NCI-H526 (cell line): Measurements from ENCODE around the gene SCAF8.
"Not testable (repeated sequence)": the region's sequence is repeated elsewhere in the genome, so short reads cannot be mapped to it uniquely, and the experiment has no call there.

ENCODE experiments used
- DNase-seq, 2 experiments: peaks; one replicate each; lab custom pipeline; 2025; lab: John Stamatoyannopoulos, UW

The SCAF8 gene, protein sequence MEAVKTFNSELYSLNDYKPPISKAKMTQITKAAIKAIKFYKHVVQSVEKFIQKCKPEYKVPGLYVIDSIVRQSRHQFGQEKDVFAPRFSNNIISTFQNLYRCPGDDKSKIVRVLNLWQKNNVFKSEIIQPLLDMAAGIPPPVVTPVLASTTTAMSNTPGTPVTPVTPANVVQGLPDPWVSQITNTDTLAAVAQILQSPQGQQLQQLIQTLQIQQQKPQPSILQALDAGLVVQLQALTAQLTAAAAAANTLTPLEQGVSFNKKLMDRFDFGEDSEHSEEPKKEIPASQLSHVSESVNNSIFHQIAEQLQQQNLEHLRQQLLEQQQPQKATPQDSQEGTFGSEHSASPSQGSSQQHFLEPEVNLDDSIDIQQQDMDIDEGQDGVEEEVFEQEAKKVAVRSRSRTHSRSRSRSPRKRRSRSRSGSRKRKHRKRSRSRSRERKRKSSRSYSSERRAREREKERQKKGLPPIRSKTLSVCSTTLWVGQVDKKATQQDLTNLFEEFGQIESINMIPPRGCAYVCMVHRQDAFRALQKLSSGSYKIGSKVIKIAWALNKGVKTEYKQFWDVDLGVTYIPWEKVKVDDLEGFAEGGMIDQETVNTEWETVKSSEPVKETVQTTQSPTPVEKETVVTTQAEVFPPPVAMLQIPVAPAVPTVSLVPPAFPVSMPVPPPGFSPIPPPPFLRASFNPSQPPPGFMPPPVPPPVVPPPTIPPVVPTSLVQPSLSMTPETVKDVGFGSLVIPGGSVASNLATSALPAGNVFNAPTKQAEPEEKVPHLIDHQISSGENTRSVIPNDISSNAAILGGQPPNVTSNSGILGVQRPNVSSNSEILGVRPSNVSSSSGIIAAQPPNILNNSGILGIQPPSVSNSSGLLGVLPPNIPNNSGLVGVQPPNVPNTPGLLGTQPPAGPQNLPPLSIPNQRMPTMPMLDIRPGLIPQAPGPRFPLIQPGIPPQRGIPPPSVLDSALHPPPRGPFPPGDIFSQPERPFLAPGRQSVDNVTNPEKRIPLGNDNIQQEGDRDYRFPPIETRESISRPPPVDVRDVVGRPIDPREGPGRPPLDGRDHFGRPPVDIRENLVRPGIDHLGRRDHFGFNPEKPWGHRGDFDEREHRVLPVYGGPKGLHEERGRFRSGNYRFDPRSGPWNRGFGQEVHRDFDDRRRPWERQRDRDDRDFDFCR (N-terminal part only)

DNA sequence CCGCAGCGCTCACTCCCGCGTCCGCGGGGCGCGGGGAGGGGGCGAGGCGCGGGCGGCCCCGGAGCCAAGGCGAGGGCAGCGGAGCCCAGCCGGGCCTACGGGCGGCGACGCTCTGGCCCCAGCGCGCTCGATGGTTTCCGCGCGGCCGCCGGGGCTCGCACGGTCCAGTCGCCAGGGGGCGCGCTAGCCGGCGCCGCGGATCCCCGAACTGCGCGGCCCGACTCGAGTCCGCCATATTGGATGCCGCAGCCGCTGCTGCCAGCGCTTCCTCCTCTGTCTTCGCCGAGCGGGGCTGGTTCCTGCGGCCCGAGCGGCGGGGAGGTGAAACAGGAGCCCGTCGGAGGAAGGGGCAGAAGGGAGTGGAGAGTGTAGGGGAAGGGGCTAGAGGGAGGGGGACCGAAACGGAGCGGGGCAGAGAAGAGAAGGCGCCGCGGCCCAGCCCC is at the start of gene SCAF8:
TSS of gene SCAF8 (plus strand) at position 234 of the 443 bp plus-strand sequence. CDS start 485 bp downstream, outside the sequence.
- DNase-seq, result peak; percentile 28 to 90

DNA sequence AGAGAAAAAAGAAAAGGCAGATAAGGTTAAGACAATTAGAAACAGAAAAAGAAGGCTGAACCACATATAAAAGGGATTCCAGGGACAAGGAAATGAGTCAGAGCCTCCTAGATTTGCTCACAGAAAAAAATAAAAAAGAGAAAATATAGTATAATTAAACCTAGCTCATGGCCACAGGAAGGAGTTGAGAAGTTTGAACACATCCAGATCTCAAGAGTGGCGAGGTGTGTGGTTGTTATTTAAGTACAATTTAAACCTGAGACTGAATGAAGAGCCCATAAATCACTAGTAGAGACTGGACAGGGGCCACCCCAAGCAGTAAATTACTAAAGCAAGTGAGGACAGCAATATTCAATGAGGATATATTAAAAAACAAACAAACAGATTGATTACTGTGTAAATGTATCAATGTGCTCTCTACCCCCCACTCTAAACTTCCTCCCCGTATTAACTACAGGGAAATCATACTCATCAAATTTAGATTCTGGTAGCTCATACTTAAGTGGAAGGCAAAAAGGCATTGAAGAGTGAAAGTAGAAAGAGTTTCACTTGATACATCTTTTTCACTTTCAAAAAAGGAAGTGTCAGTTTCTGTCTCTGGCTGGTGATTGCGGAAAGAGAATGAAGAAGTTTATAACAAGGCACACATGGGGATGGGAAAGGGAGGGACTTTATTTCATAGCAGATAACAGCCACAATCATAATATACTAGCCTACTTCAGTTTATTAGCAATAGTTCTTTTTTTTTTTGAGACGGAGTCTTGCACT is 49.3 kb upstream of the SCAF8 start:
- DNase-seq, result no peak

DNA sequence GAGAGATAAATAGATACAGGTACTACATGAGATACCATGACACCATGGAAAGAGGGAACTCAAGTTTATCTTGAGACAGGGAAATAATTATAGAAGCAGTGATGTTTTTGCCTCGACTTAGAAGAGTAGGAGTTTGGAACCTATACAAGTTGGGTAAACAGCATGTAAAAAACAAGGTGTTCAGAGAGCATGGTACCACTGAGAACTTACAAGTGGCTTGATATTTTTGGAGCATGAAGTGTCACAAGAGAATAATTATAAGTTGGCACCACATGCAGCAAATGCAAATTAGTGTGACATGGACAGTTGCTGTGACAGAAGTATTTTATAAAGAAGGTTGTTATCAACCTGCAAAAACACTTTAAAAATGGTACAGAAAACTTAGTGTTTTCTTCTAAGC is 47.1 kb upstream of the SCAF8 start:
- no peak for DNase-seq

DNA sequence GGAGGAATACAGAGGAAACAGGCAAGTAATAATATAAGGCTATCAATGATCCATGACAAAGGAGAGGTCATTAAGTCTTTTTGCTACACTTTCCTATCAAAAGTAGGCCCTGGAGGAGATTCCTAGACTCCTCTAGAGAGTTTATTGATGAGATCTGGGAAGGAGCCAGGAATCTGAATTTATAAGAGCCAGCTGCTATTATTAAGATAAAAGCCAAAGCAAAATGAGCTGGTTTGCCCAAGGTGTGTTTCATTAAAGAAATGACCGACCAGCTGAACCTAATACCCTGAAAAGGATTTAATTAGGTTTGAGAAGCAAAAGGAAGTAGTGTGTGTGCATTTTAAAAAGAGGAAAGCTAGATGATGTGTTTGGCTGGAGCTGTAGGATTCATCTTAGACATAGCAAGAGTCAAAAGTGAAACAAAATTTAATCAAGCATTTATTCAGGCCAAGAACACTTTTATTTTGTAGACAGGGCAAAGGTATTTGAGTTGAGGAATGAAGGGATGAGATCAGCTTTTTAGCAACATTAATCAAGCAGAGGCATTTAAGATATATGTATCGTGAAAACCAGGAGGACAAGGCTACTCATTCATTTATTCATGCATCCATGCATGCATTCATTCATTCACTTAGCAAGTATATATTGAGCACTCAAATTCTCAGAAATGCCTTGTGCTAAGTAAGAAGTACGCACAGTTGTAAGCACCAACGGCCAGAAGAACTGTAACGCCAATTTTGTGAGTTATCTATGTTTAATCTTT is 43.5 kb upstream of the SCAF8 start:
- no peak for DNase-seq

DNA sequence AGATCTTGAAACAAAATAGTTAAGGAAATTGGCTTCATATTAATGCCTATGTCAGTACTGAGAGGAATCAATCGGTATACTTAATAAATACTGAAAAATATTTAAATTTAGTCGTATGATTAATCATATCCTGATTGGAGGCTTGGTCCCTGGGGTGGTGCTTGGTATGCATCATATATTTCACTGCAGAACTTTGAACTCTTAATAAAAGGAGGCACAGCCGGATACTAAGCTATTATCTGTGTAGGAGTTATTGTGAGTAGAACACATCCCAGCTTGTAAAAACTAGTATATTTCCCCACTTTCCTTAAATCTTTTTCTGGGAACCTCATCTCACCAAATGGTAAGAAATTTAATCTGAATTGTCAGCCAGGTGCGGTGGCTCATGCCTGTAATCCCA is 42.4 kb upstream of the SCAF8 start:
- no peak for DNase-seq

DNA sequence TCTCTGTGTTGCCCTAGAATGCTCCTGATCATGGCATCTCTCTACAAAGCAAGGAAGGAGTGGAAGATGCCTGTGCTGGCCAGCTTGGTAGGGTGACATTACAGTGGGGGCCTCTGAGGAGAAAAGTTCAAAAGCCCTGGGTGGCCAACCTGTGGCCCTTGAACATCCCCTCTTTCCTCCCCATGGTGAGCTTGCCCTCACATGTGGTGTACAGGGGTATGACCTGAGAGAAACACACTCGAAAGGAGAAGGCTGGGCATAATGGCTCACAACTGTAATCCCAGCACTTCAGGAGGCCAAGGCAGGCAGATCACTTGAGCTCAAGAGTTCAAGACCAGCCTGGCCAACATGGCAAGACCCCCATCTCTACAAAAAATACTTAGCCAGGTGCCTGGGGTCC is 36.6 kb upstream of the SCAF8 start:
- DNase-seq, result no peak

DNA sequence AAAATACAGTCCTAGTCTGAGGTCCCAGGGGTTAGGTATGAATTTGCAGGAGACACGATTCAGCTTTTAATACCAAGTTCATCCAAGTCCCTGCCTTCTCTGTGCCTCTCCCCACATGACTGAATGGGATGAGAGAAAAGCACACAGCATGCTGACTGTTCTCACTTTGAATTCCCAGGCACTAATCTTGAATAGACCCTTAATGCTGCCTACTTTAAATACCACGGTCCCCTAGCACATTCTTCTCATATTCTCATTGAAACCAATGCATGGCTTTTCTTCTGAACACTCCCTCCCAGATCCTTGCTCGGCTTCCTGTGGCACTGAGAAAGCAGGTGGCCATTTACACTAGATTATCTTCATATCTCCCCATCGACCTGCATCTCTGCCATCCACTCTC is 30.1 kb upstream of the SCAF8 start:
- no peak for DNase-seq

DNA sequence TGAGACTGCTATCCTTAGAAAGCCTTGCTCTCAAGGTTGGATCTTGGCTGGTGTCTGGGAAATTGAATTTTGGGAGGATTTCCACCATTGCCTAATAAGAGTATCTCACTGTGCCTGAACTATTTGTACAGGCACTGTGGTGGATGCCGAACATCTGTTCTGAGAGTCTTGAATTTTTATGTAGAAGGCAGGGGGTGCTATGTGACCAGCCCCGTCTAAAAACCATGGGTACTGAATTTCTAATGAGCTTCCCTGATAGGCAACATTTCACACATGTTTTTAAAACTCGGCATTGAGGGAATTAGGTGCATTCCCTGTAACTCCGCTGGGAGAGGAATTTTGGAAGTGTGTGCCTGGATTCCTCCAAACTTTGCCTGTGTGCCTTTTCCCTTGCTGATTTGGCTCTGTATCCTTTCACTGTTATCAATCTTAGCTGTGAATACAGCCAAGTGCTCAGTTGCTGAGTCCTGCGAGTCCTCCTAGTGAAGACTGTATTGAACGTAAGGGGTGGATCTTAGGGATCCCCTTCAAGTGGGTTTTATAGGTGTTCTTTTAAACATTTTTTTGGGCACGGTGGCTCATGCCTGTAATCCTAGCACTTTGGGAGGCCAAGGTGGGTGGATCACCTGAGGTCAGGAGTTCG is 27.6 kb upstream of the SCAF8 start:
- DNase-seq, result no peak

DNA sequence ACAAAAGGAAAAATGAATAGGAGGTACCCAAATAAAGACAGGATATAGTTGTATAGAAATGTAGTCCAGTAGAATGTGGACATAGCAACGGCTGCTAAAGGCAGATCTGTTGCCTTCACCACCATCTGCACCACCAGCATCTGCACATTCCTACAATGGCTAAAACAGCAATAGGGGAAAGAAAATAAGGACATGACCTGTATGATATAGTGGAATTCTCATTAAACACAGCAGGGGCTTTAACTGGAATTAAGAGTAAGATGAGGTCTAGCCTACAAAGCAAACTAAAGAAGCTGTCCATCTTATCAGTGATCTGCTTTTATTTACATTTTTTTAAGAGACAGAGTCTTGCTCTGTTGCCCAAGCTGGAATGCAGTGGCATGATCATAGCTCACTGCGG is 26.8 kb upstream of the SCAF8 start:
- DNase-seq, result no peak

DNA sequence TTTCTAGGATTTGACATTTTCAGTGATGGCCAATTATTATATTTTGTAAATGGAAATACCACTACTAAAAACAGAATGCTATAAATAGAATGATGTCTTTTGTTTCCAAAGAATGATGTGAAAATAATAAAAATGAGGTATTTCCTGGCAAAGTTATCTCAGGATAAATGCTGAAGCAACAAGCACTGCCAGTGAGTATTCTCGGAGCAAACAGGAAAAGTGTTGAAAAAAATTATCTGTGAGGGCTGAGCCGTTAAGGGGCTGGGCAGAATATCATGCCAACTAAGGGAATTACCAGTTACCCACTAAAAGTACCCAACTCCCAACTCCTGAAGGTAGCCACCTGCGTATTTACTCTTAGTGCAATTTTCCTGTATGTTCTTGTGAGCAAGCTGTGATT is 23.6 kb upstream of the SCAF8 start:
- no peak for DNase-seq

DNA sequence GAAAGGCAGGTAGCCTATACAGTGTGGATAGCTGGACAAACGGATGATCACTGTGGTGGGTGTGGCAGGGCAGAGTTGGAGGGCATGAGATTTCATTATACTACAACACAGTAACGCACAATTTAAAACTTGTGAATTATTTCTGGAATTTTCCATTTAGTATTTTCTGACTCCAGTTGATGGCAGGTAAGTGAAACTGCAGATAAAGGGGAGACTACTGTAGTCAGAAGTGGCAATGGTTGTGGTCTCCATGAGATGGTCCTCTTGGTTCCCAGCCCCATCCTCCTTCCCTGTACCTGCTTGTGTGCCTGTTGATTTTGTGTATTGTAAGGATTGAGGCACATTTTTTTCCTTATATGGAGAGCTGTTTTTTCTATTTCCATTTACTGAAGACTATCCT is 22.5 kb upstream of the SCAF8 start:
- no peak for DNase-seq

DNA sequence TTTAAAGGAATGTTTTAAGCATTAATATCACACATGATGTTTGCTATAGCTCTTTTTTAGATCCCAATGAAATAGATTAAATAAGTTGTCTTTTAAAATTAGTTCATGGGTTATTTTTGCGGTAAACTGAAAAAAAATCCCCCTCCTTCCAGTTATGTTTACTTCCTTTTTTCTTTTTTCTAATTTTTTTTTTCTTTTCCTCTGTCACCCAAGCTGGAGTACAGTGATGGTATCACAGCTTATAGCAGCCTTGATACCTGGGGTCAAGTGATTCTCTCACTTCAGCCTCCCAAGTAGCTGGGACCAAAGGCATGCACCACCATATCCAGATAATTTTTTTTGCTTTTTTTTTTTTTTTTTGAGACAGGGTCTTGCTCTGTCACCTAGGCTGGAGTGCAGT is 17.8 kb upstream of the SCAF8 start:
- DNase-seq, result no peak

DNA sequence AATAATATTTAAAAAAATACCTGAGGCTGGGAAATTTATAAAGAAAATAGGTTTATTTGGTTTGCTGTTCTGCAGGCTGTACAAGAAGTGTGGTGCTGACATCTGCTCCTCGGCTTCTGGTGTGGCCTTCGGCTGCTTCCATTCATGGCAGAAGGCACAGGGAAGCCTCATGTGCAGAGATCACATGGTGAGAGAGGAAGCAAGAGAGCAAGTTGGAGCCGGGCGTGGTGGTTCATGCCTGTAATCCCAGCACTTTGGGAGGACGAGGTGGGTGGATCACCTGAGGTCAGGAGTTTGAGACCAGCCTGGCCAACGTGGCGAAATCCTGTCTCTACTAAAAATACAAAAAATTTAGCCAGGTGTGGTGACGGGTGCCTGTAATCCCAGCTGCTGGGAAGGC is 16.9 kb upstream of the SCAF8 start:
- not testable (repeated sequence) for DNase-seq

DNA sequence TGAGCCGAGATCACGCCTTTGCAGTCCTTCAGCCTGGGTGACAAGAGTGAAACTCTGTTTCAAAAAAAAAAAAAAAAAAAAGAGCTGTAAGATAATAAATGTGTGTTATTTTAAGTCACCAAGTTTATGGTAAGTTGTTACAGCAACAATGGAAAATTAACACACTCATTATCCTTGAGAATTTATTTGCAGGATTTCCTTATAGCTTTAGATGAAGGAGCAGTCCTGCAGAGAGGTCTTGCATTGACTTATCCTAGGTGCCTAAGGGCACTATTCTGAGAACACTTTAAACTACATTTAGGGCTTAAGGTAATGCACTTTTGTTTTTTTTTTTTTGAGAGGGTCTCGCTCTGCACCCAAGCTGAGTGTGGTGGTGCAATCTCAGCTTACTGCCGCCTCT is 13.8 kb upstream of the SCAF8 start:
- DNase-seq, result no peak

DNA sequence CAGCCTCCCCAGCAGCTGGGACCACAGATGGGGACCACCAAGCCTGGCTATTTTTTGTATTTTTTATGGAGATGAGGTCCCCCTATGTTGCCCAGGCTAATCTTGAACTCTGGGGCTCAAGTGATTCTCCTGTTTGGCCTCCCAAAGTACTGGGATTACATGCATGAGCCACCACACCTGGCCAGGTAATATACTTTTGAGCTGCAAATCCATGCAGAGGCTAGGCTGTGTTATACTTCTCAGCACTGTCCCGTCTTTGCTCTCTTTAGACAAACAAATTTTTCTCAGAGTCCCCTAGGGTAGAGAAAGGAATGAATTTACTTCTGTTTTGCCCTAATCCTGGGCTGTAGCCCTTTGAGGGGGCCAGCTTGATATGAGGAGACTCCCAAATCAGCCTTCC is 13.4 kb upstream of the SCAF8 start:
- DNase-seq, result no peak

DNA sequence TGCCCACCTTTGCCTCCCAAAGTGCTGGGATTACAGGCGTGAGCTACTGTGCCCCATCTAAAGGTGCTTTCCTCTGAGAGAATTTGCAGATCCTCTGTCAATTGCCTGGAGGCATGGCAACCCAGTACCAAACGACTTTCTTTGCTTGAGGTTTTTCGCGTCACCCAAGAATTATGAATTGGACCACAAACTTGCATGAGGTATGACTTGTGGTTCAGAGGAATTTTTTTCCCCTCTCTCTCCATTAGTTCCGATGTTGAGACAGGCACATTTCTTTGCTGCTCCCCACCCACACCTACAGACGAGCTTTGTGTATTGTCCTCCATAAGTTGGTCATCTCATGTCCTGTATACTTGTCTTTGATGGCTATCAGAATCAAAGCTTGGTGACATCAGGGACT is 11.8 kb upstream of the SCAF8 start:
- DNase-seq, result no peak

DNA sequence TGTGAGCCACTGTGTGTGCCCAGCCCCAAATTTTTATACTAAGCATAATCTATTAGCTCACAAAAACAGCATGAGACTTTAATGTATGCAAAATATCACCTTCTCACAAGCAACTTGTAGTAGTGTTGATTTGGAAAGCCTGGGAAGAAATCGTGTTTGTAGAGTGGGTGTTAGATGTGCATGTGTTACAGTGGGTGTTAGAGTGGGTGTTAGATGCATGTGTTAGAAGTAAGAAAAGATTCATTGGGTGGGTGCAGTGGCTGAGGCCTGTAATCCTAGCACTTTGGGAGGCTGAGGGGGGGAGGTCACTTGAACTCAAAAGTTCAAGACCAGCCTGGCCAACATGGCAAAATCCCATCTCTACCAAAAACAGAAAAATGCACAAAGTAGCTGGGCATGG is 6.3 kb upstream of the SCAF8 start:
- DNase-seq, result no peak

DNA sequence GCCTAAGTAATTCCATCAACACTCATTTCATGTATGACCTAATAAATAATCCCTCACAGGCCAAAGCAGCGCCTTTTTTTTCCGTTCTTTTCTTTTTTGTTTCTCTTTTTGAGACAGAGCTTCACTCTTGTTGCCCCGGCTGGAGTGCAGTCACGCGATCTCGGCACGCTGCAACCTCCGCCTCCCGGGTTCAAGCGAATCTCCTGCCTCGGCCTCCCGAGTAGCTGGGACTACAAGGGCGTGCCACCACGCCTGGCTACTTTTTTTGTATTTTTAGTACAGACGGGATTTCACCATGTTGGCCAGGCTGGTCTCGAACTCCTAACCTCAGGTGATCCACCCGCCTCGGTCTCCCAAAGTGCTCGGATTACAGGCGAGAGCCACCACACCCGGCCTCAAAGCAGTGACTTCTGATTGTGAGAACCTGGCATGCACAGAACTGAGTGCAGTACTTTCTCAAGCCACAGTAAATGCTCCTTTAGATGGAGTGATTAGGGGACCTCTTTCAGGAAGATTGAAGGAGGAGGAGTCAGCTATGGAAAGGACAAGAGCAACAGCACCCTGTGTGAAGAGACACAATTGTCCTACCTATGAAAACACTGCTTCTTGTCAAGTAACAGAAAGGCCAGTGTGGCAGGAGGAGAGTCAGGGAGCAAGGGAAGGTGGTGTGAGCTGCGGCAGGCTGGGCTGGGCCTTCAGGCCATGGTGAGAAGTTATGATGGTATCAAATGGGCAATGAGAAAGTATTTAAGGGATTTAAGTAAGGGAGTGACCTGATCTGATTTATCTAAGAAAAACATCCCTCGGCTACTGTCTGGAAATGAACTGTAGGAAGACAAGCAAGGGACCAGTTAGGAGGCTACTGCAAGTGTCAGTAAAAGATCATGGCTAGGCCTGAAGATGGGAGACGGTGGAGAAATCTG is 1.7 kb upstream of the SCAF8 start:
- DNase-seq, result peak in 1 of 2 experiments; percentile 9

DNA sequence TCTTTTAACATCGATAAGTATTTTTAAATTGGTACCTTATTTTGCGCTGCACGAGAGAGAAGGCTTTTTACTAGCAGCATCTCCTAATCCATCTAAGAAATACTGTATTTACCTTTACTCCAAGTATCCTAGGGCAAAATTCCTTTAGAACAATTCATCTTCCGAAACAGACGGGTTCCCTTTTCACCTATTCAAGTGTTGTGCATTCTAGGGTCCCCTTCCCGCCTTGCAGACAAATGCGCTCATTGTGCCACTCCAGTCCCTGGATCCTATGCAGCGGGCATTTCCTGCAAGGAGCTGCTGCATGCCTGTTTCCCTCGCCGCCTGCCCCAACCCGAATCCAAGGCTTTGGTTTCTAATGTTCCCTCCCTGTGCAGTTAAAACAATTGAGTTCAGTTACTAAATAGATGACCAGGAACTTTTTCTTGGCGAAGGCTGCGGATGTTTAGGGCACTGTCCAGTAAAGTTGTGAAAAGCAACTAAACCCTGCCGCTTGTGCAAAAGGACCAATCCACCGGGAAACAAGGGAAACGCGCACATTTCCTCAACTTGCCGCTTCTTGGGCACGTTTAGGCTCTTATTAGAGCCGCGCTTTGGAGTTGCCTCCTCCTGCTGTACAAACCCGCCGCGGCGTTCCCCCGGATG is 556 bp upstream of the SCAF8 start:
- peak; percentile 36 to 77 for DNase-seq
